GM12878 (cell line): ENCODE data around the gene ARL11. TPM values are rescaled to one million over a fixed set of nuclear protein-coding genes. Genes with fewer than 3 reads are reported as not detected.

Experiments
- ATAC-seq: fragments of 200-7000 bp; cut with Tn5 transposase; 3 replicates; pipeline ENCODE4 v1.9.1; 2020; ENCODE audit warnings: mild to moderate bottlenecking, moderate library complexity
- BruUV-seq: library from RNA; stranded (reverse); fragments of 400-500 nt; replicated peaks from 2 replicates; lab custom pipeline; 2021; lab: Mats Ljungman, UMichigan
- CTCF ChIA-PET: fragments of 300-600 bp; sonication (Branson Sonifier 250); formaldehyde crosslinking; extraction: SDS; loops from one replicate; lab custom pipeline; 2021; ENCODE audit warnings: inconsistent platforms; lab: Yijun Ruan, JAX
- POLR2A ChIA-PET: fragments of 350-600 bp; formaldehyde crosslinking; extraction: SDS; loops from one replicate; lab custom pipeline; 2021; ENCODE audit warnings: inconsistent platforms; lab: Charles Lee
- RAD21 ChIA-PET: fragments of 300-600 bp; sonication (Branson Sonifier 250); formaldehyde crosslinking; loops from one replicate; lab custom pipeline; 2023; ENCODE audit warnings: antibody characterized with exemption; ENCODE audit not compliant: unreplicated experiment; lab: Charles Lee
- SMC1A ChIA-PET: fragments of 300-600 bp; sonication (Branson Sonifier 250); formaldehyde crosslinking; loops from one replicate; lab custom pipeline; 2023; ENCODE audit not compliant: unreplicated experiment, uncharacterized antibody; lab: Charles Lee
- DNase-seq: peaks from one replicate; pipeline ENCODE4 v3.0.0-alpha.2; 2011; ENCODE audit warnings: low read depth, low spot score
- FAIRE-seq: peaks from 3 replicates; lab custom pipeline; 2011; peaks lifted over from hg19 to GRCh38; lab: Jason Lieb, UNC
- H2AFZ ChIP-seq: 2 replicates; pipeline ENCODE4 v1.6.0; 2011; ENCODE audit warnings: low read depth, low read length, control low read depth; ENCODE audit not compliant: control insufficient read depth
- H3K27ac ChIP-seq: 2 replicates; pipeline ENCODE4 v1.5.1; 2011; ENCODE audit warnings: control low read depth; ENCODE audit not compliant: control insufficient read depth, insufficient read depth
- H3K27me3 ChIP-seq, 2 experiments: replicated peaks in 1 of 2; 2 replicates each; pipeline versions ENCODE4 v1.6.0 to v1.6.1; 2011; ENCODE audit warnings: low read length in 1 of 2; ENCODE audit not compliant: control insufficient read depth in 2 of 2, insufficient read depth in 2 of 2
- H3K36me3 ChIP-seq, 2 experiments: 2 replicates each; pipeline ENCODE4 v1.5.1; 2011; ENCODE audit warnings: low read length in 1 of 2; ENCODE audit not compliant: control insufficient read depth in 2 of 2, insufficient read depth in 2 of 2
- H3K4me1 ChIP-seq: 2 replicates; pipeline ENCODE4 v1.6.1; 2011; ENCODE audit warnings: mild to moderate bottlenecking, low read length, moderate library complexity, mixed read lengths; ENCODE audit not compliant: control insufficient read depth, insufficient read depth
- H3K4me2 ChIP-seq: 2 replicates; pipeline ENCODE4 v1.6.0; 2011; ENCODE audit warnings: control low read depth; ENCODE audit not compliant: control insufficient read depth, insufficient read depth
- H3K4me3 ChIP-seq: fragments of 200-600 bp; sonication (generic); 2 replicates; pipeline ENCODE4 v1.5.1; 2016
- H3K79me2 ChIP-seq: 2 replicates; pipeline ENCODE4 v1.6.0; 2011; ENCODE audit warnings: low read length; ENCODE audit not compliant: control insufficient read depth, insufficient read depth
- H3K9ac ChIP-seq: 2 replicates; pipeline ENCODE4 v1.8.0; 2011; ENCODE audit warnings: low read length, control low read depth, mixed read lengths; ENCODE audit not compliant: control insufficient read depth, insufficient read depth
- H3K9me3 ChIP-seq: replicated peaks from 3 replicates; pipeline ENCODE4 v1.5.1; 2011; ENCODE audit warnings: mild to moderate bottlenecking, low read length; ENCODE audit not compliant: control insufficient read depth, insufficient read depth
- H4K20me1 ChIP-seq: 2 replicates; pipeline ENCODE4 v1.6.0; 2011; ENCODE audit not compliant: control insufficient read depth, insufficient read depth
- BHLHE40 ChIP-seq, 2 experiments: fragments of 450-650 bp in 1 of 2; IDR thresholded peaks; 2 replicates each; pipeline ENCODE4 v1.6.1; 2011 to 2017; ENCODE audit warnings: low read depth in 2 of 2, borderline replicate concordance in 1 of 2, improper control_type of control experiment in 1 of 2, low read length in 1 of 2, mild to moderate bottlenecking in 1 of 2
- CBX3 ChIP-seq: fragments of 200-600 bp; sonication (generic); IDR thresholded peaks from 2 replicates; pipeline ENCODE4 v1.6.1; 2016; ENCODE audit warnings: low read depth, borderline replicate concordance
- CHD1 ChIP-seq: IDR thresholded peaks from 2 replicates; pipeline ENCODE4 v1.6.1; 2012; ENCODE audit warnings: low read depth, low read length, improper control_type of control experiment
- EED ChIP-seq: sonication (generic); IDR thresholded peaks from 2 replicates; pipeline ENCODE4 v1.6.1; 2016; ENCODE audit warnings: antibody characterized with exemption, low read depth
- GABPA ChIP-seq: IDR thresholded peaks from 2 replicates; pipeline ENCODE4 v1.6.1; 2014; ENCODE audit warnings: antibody characterized with exemption, low read depth, mild to moderate bottlenecking, inconsistent platforms
- GATAD2B ChIP-seq: fragments of 450-650 bp; conservative IDR thresholded peaks from 2 replicates; pipeline ENCODE4 v1.6.1; 2017; ENCODE audit warnings: low read depth, mild to moderate bottlenecking, moderate library complexity
- KDM1A ChIP-seq: fragments of 200-600 bp; sonication (generic); IDR thresholded peaks from 2 replicates; pipeline ENCODE4 v1.6.1; 2016; ENCODE audit warnings: borderline replicate concordance
- MXI1 ChIP-seq: fragments of 150-350 bp; IDR thresholded peaks from 2 replicates; pipeline ENCODE4 v1.6.1; 2011; ENCODE audit warnings: low read depth, mild to moderate bottlenecking, inconsistent platforms, low read length, improper control_type of control experiment
- PAX8 ChIP-seq: fragments of 450-650 bp; IDR thresholded peaks from 2 replicates; pipeline ENCODE4 v1.6.1; 2017; ENCODE audit warnings: mild to moderate bottlenecking, moderate library complexity
- POLR2AphosphoS2 ChIP-seq: IDR thresholded peaks from 2 replicates; pipeline ENCODE4 v1.6.1; 2011; ENCODE audit warnings: low read depth, mild to moderate bottlenecking, low read length, improper control_type of control experiment, moderate library complexity
- POLR2AphosphoS5 ChIP-seq: IDR thresholded peaks from 2 replicates; pipeline ENCODE4 v1.6.1; 2011; ENCODE audit warnings: mild to moderate bottlenecking, low read length, inconsistent platforms
- POU2F2 ChIP-seq: IDR thresholded peaks from 3 replicates; pipeline ENCODE4 v1.6.1; 2011; ENCODE audit warnings: low read depth, mild to moderate bottlenecking, low read length, borderline replicate concordance
- SP1 ChIP-seq: IDR thresholded peaks from one replicate; pipeline ENCODE4 v1.6.1; 2011; ENCODE audit warnings: low read depth, low read length
- TCF7 ChIP-seq: IDR thresholded peaks from 2 replicates; pipeline ENCODE4 v1.6.1; 2014; ENCODE audit warnings: antibody characterized with exemption, borderline replicate concordance
- YY1 ChIP-seq: IDR thresholded peaks from 2 replicates; pipeline ENCODE4 v1.6.1; 2011; ENCODE audit warnings: low read depth, mild to moderate bottlenecking, low read length
- ZNF217 ChIP-seq: fragments of 450-650 bp; IDR thresholded peaks from 2 replicates; pipeline ENCODE4 v1.6.1; 2017; ENCODE audit warnings: antibody characterized with exemption, mild to moderate bottlenecking
- WGBS: methylation state at CpG from one replicate; pipeline ENCODE4 v1.1.6; 2016; ENCODE audit warnings: low lambda C conversion rate; ENCODE audit not compliant: insufficient replicate concordance, insufficient coverage; ENCODE audit errors: missing lambda C conversion rate; 5-methylcytosine and 5-hydroxymethylcytosine counted together
- in situ Hi-C: fragments of 300-500 bp; cut with MboI; formaldehyde crosslinking; loops from 9 replicates; pipeline ENCODE4 v1.14.3; 2018; ENCODE audit warnings: mixed read lengths
- intact Hi-C: fragments of 100-400 bp; cut with micrococcal nuclease; formaldehyde crosslinking; loops from one replicate; pipeline ENCODE4 v1.14.2; 2022; ENCODE audit not compliant: unreplicated experiment
- polyA plus RNA-seq, 11 experiments: library from polyadenylated mRNA; depleted of rRNA in 4 of 11; unstranded in 6 of 11; stranded (reverse) in 5 of 11; fragments of >200 nt; fragmentation: Nextera tagmentation in 4 of 11; fragmentation: Illumina TruSeq in 1 of 11; extraction: Ambion mirVana in 4 of 11; extraction: Trizol in 1 of 11; gene quantifications; 1 replicate in 1 of 11; 2 replicates in 10 of 11; pipeline versions ENCODE4 v1.2.1 to v1.2.3, GENCODE V29; 2011 to 2016; ENCODE audit warnings: inconsistent platforms in 2 of 11, missing spikeins in 2 of 11, low read depth in 1 of 11
- total RNA-seq, 4 experiments: library from RNA; depleted of rRNA in 3 of 4; stranded (reverse); fragments of >200 nt in 3 of 4; fragmentation: Illumina TruSeq in 1 of 4; extraction: Trizol in 1 of 4; gene quantifications; 2 replicates each; pipeline versions ENCODE4 v1.2.1 to v1.2.3, GENCODE V29; 2013 to 2021
- TF ChIP-seq, protein P1 (sequence below): IDR thresholded peaks from 2 replicates; pipeline ENCODE4 v1.6.1; 2011; ENCODE audit warnings: borderline replicate concordance, low read depth, mild to moderate bottlenecking, moderate library complexity, mixed read lengths, low read length; ENCODE audit not compliant: insufficient read depth; ENCODE audit errors: extremely low read length

ARL11 gene
- total and polyA plus RNA-seq, 10 of the 15 experiments (the other 5 are each of a cell fraction or from before 2014, with no cell fraction given), result 2.0 to 7.2 (median 4.4) TPM

DNA sequence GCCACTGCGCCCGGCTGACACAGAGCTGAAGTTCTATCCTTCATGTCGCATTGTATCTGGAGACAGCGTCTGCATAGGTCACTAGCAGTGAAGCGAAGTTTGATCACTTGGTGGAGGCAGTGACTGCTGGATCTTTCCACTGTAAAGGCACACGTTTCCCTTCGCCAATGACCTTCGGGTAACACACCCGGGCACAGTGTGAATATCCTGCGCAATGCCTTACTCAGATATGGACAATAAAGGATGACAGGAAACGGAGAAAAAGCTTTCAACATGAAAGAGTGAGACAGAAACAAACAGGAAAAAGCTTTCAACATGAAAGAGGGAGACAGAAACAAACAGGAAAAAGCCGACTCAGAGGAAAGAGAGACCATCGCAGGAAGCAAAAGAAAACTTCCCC is 17.1 kb downstream of the ARL11 start:
- ATAC-seq (no peak), FAIRE-seq (no peak), DNase-seq (no peak)
- Histone ChIP-seq H3K9me3 (no peaks in the 10 kb centered on the region), H3K27ac (no peak overlapping the region), H3K9ac (no peak overlapping the region), H4K20me1 (no peaks in the 10 kb centered on the region), H3K79me2 (no peaks in the 10 kb centered on the region), H3K36me3 (no peaks in the 10 kb centered on the region), H3K27me3 (no peaks in the 10 kb centered on the region), H3K4me1 (peaks cover 7% of the 10 kb centered on the region; the same call in 1 of the 2 replicates), H2AFZ (no peak overlapping the region), H3K4me2 (no peak overlapping the region), H3K4me3 (no peak overlapping the region)
- in situ Hi-C loops, result no loop called here
- 79% methylated on average over 13 of the region's 13 CpGs for WGBS
- POLR2A ChIA-PET, result no interaction called here
- no peak for TF ChIP-seq POU2F2
- TF ChIP-seq CHD1, result no peak
- TF ChIP-seq GATAD2B, result no peak
- no peak for TF ChIP-seq GABPA
- TF ChIP-seq PAX8, result no peak
- TF ChIP-seq KDM1A, result no peak
- no peak for TF ChIP-seq BHLHE40 (IDR thresholded peaks at IDR 0.05; ENCODE audit: borderline replicate concordance in 1 of 2, low read depth in 2 of 2, low read length in 1 of 2)
- TF ChIP-seq POLR2AphosphoS2, result no peak
- TF ChIP-seq, protein P1, sequence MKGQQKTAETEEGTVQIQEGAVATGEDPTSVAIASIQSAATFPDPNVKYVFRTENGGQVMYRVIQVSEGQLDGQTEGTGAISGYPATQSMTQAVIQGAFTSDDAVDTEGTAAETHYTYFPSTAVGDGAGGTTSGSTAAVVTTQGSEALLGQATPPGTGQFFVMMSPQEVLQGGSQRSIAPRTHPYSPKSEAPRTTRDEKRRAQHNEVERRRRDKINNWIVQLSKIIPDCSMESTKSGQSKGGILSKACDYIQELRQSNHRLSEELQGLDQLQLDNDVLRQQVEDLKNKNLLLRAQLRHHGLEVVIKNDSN, result no peak
- TF ChIP-seq POLR2AphosphoS5, result no peak
- TF ChIP-seq CBX3, result no peak
- no peak for TF ChIP-seq SP1
- no peak for TF ChIP-seq ZNF217
- no peak for TF ChIP-seq YY1
- TF ChIP-seq TCF7, result no peak
- no peak for TF ChIP-seq MXI1
- no peak for TF ChIP-seq EED
- BruUV-seq, result no TSS peak
- SMC1A ChIA-PET, result no interaction called here
- CTCF ChIA-PET, result no interaction called here
- RAD21 ChIA-PET, result no interaction called here
- intact Hi-C loops, result no loop called here
